ENCODE measurements around the gene UBAC2. TPM values are rescaled to one million over a fixed set of nuclear protein-coding genes. Genes with fewer than 3 reads are reported as not detected.

The UBAC2 gene
- total and polyA plus RNA-seq, 9 donors, result 38.7 to 87.5 (median 48.0) TPM

GRCh38 chr13:99271249-99271648 is 70.6 kb downstream of the UBAC2 start:
- Histone ChIP-seq H3K27ac (no peak overlapping the region), H3K4me3 (no peak overlapping the region), H3K4me1 (ENCODE audit: insufficient read depth) (no peaks in the 10 kb centered on the region), H3K36me3 (no peaks in the 10 kb centered on the region), H3K27me3 (no peaks in the 10 kb centered on the region), H3K9me3 (no peaks in the 10 kb centered on the region)
- no peak for TF ChIP-seq CTCF (IDR thresholded peaks at IDR 0.05)
- TF ChIP-seq EP300 (IDR thresholded peaks at IDR 0.05), result no peak
- no peak for TF ChIP-seq POLR2A (IDR thresholded peaks at IDR 0.05)
- intact Hi-C loops (cut with DNase I), result loop anchor here in 3 of 4 donors (2.0 to 5.0 kb wide), 3 partner anchors 156 to 166 kb away; no protein-coding TSS in a partner anchor
- DNase-seq, result no peak
- WGBS, 3 donors, result 83 to 90% (median 87%) methylated on average over 3 of the region's 3 CpGs

GRCh38 chr13:99272481-99272880 is 71.8 kb downstream of the UBAC2 start:
- no peaks in the 10 kb centered on the region for H3K27me3 ChIP-seq
- WGBS, 3 donors, result 97 to 100% (median 98%) methylated on average over 2 of the region's 2 CpGs
- TF ChIP-seq EP300 (IDR thresholded peaks at IDR 0.05) (no peak), CTCF (IDR thresholded peaks at IDR 0.05) (no peak), POLR2A (IDR thresholded peaks at IDR 0.05) (no peak)
- H3K4me3 ChIP-seq, result no peak overlapping the region
- no peak for DNase-seq
- intact Hi-C loops (cut with DNase I), result loop anchor here in 2 of 4 donors (5.0 kb wide), 2 partner anchors 155 to 160 kb away; no protein-coding TSS in a partner anchor
- no peaks in the 10 kb centered on the region for H3K36me3 ChIP-seq
- H3K4me1 ChIP-seq (ENCODE audit: insufficient read depth), result no peaks in the 10 kb centered on the region
- no peaks in the 10 kb centered on the region for H3K9me3 ChIP-seq
- no peak overlapping the region for H3K27ac ChIP-seq

GRCh38 chr13:99273128-99273527 is 72.5 kb downstream of the UBAC2 start:
- no peak for DNase-seq
- 97 to 99% (median 98%) methylated on average over 2 of the region's 2 CpGs for WGBS, 3 donors
- no peak for TF ChIP-seq EP300 (IDR thresholded peaks at IDR 0.05)
- TF ChIP-seq CTCF (IDR thresholded peaks at IDR 0.05), result no peak
- TF ChIP-seq POLR2A (IDR thresholded peaks at IDR 0.05), result no peak
- Histone ChIP-seq H3K27ac (no peak overlapping the region), H3K4me1 (ENCODE audit: insufficient read depth) (no peaks in the 10 kb centered on the region), H3K36me3 (no peaks in the 10 kb centered on the region), H3K27me3 (no peaks in the 10 kb centered on the region), H3K4me3 (no peak overlapping the region), H3K9me3 (no peaks in the 10 kb centered on the region)
- intact Hi-C loops (cut with DNase I), result loop anchor here in 2 of 4 donors (5.0 kb wide), 2 partner anchors 154 to 159 kb away; no protein-coding TSS in a partner anchor

- Histone ChIP-seq H3K4me1 (ENCODE audit: insufficient read depth) (no peaks in the 10 kb centered on the region), H3K27ac (no peak overlapping the region), H3K4me3 (no peak overlapping the region), H3K36me3 (no peaks in the 10 kb centered on the region), H3K9me3 (no peaks in the 10 kb centered on the region), H3K27me3 (no peaks in the 10 kb centered on the region)
- intact Hi-C loops (cut with DNase I), result no loop called here
- no peak for TF ChIP-seq POLR2A (IDR thresholded peaks at IDR 0.05)
- TF ChIP-seq EP300 (IDR thresholded peaks at IDR 0.05), result no peak
- no peak for TF ChIP-seq CTCF (IDR thresholded peaks at IDR 0.05)
- DNase-seq, result no peak
- 32 to 48% (median 47%) methylated on average over 1 of the region's 1 CpG for whole genome bisulfite sequencing, 3 donors
Observed at GRCh38 chr13:99275093-99275469, 74.4 kb downstream of the UBAC2 start.
